PC-3 (cell line): ENCODE measurements around the gene DNAH3.

Experiments
- CTCF ChIP-seq: fragments of 300-600 bp; sonication (generic); conservative IDR thresholded peaks from 2 replicates; pipeline ENCODE4 v1.5.1; 2017; ENCODE audit warnings: antibody characterized with exemption, low read depth, mild to moderate bottlenecking, low read length
- EZH2 ChIP-seq: fragments of 300-600 bp; sonication (generic); IDR thresholded peaks from one replicate; pipeline ENCODE4 v1.6.1; 2017; ENCODE audit warnings: antibody characterized with exemption, mild to moderate bottlenecking, low read length; ENCODE audit not compliant: unreplicated experiment

GRCh38 chr16:21103941-21104860 is 46.4 kb downstream of the DNAH3 start:
- TF ChIP-seq CTCF: no peak
- TF ChIP-seq EZH2: no peak
